ENCODE data around the gene PRDM16.

Gene PRDM16

DNA sequence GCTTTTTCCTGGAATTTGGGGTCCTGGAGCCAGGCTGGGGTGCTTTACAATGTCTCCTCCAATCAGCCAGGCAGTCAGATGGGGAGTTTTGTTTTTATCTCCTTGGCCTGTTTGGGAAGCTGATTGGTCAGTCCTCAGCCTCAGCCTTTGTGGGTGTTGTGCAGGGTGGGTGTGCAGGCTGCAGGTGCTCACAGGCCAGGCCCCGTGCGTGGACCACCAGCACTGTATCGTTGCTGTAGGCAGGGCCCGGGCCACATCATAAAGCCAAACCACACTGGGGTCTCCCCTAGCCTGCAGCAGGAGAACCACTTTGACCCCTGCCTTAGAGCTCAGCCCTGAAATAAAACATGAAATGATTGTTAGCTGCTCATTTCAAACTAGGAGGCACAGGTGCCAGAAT, 8.6 kb downstream of the PRDM16 start:
- no peaks in the 10 kb centered on the region for H3K9me3 ChIP-seq (replicated peaks; ENCODE audit: insufficient read depth, low read length)
- H3F3A ChIP-seq (ENCODE audit: insufficient read depth, low read length): no peaks in the 10 kb centered on the region
- H4K20me1 ChIP-seq (ENCODE audit: insufficient read depth, low read length): no peaks in the 10 kb centered on the region
- no peak for DNase-seq
- no peaks in the 10 kb centered on the region for H3K4me1 ChIP-seq (ENCODE audit: low read length)
- no peak overlapping the region for H2AFZ ChIP-seq (ENCODE audit: low read length)
- H3K9ac ChIP-seq (ENCODE audit: low read length): no peak overlapping the region
- H3K79me2 ChIP-seq (ENCODE audit: low read length): no peaks in the 10 kb centered on the region
- no peaks in the 10 kb centered on the region for H3K9me2 ChIP-seq (replicated peaks; ENCODE audit: insufficient read depth, low read length)
- peaks cover 100% of the 10 kb centered on the region for H3K27me3 ChIP-seq (replicated peaks; ENCODE audit: insufficient read depth, low read length)
- no peak overlapping the region for H3K4me3 ChIP-seq (ENCODE audit: low read length)
- H3K36me3 ChIP-seq (replicated peaks; ENCODE audit: insufficient read depth, low read length): no peaks in the 10 kb centered on the region
- H3K27ac ChIP-seq (ENCODE audit: low read length): no peak overlapping the region
- TF ChIP-seq EZH2 (optimal IDR thresholded peaks at IDR 0.05; ENCODE audit: low read depth, low read length): no peak
- no peak for TF ChIP-seq EZH2phosphoT487 (IDR thresholded peaks at IDR 0.05; ENCODE audit: low read length)
- TF ChIP-seq, protein P1, sequence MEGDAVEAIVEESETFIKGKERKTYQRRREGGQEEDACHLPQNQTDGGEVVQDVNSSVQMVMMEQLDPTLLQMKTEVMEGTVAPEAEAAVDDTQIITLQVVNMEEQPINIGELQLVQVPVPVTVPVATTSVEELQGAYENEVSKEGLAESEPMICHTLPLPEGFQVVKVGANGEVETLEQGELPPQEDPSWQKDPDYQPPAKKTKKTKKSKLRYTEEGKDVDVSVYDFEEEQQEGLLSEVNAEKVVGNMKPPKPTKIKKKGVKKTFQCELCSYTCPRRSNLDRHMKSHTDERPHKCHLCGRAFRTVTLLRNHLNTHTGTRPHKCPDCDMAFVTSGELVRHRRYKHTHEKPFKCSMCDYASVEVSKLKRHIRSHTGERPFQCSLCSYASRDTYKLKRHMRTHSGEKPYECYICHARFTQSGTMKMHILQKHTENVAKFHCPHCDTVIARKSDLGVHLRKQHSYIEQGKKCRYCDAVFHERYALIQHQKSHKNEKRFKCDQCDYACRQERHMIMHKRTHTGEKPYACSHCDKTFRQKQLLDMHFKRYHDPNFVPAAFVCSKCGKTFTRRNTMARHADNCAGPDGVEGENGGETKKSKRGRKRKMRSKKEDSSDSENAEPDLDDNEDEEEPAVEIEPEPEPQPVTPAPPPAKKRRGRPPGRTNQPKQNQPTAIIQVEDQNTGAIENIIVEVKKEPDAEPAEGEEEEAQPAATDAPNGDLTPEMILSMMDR (IDR thresholded peaks at IDR 0.05; ENCODE audit: low read length): no peak
- no peak overlapping the region for H3K4me2 ChIP-seq (ENCODE audit: low read depth, low read length)

DNA sequence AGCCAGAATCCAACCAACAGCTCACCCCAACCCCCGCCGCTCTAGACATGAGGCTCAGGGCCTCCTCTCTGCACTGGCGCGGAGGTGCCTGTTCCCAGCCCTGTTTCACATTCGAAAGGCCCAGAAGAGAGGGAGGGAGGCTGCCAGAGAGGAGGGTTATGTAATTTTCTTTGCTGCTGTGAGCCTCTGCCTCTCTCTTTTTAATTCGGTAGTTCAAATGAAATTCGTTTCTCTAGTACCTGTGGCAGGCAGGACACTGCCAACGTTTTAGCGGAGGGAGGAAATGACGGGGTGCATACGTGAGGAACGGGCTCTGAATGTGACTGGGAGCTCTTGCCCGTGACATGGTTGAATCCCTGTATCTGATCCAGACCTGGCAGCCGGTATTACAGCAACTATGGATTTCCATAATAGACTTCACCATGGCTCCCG, 9.4 kb downstream of the PRDM16 start:
- Histone ChIP-seq H3K27me3 (replicated peaks; ENCODE audit: insufficient read depth, low read length) (peaks cover 99% of the 10 kb centered on the region), H3K4me3 (ENCODE audit: low read length) (no peak overlapping the region), H3K9ac (ENCODE audit: low read length) (no peak overlapping the region), H3K9me2 (replicated peaks; ENCODE audit: insufficient read depth, low read length) (no peaks in the 10 kb centered on the region), H2AFZ (ENCODE audit: low read length) (no peak overlapping the region), H3K27ac (ENCODE audit: low read length) (no peak overlapping the region), H3K4me2 (ENCODE audit: low read depth, low read length) (no peak overlapping the region), H3K9me3 (replicated peaks; ENCODE audit: insufficient read depth, low read length) (no peaks in the 10 kb centered on the region), H4K20me1 (ENCODE audit: insufficient read depth, low read length) (no peaks in the 10 kb centered on the region), H3F3A (ENCODE audit: insufficient read depth, low read length) (no peaks in the 10 kb centered on the region), H3K36me3 (replicated peaks; ENCODE audit: insufficient read depth, low read length) (no peaks in the 10 kb centered on the region), H3K4me1 (ENCODE audit: low read length) (no peaks in the 10 kb centered on the region), H3K79me2 (ENCODE audit: low read length) (no peaks in the 10 kb centered on the region)
- DNase-seq: no peak
- TF ChIP-seq, protein P1 (IDR thresholded peaks at IDR 0.05; ENCODE audit: low read length): no peak
- TF ChIP-seq EZH2 (optimal IDR thresholded peaks at IDR 0.05; ENCODE audit: low read depth, low read length) (no peak), EZH2phosphoT487 (IDR thresholded peaks at IDR 0.05; ENCODE audit: low read length) (no peak)

DNA sequence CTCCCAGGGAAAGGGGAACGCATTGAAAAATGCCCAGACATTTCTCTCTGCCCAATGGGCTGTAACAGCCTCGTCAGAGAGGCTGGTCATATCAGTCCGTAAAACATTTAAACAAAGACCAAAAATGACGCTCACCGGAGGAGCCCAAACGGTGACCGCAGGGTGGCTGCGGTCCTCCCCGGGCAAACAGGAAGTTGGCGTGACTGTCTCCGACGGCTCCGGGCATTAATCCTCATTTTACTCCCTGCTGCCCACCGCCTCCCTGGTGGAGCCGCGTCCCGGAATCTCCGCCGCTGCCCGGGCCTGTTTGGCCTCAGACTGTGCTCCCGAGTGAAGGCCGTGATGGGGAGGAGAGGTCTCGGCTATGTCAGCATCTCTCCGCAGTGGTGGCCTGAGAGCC, 9.9 kb downstream of the PRDM16 start:
- no peak overlapping the region for H3K4me3 ChIP-seq (ENCODE audit: low read length)
- H3K36me3 ChIP-seq (replicated peaks; ENCODE audit: insufficient read depth, low read length): no peaks in the 10 kb centered on the region
- H3K4me1 ChIP-seq (ENCODE audit: low read length): no peaks in the 10 kb centered on the region
- no peak overlapping the region for H2AFZ ChIP-seq (ENCODE audit: low read length)
- H3K9ac ChIP-seq (ENCODE audit: low read length): no peak overlapping the region
- H3K27ac ChIP-seq (ENCODE audit: low read length): no peak overlapping the region
- H3K4me2 ChIP-seq (ENCODE audit: low read depth, low read length): no peak overlapping the region
- TF ChIP-seq, protein P1 (IDR thresholded peaks at IDR 0.05; ENCODE audit: low read length): no peak
- no peak for TF ChIP-seq EZH2 (optimal IDR thresholded peaks at IDR 0.05; ENCODE audit: low read depth, low read length)
- no peak for TF ChIP-seq EZH2phosphoT487 (IDR thresholded peaks at IDR 0.05; ENCODE audit: low read length)
- no peaks in the 10 kb centered on the region for H3K79me2 ChIP-seq (ENCODE audit: low read length)
- no peaks in the 10 kb centered on the region for H4K20me1 ChIP-seq (ENCODE audit: insufficient read depth, low read length)
- no peaks in the 10 kb centered on the region for H3K9me3 ChIP-seq (replicated peaks; ENCODE audit: insufficient read depth, low read length)
- H3K27me3 ChIP-seq (replicated peaks; ENCODE audit: insufficient read depth, low read length): peaks cover 98% of the 10 kb centered on the region
- H3F3A ChIP-seq (ENCODE audit: insufficient read depth, low read length): no peaks in the 10 kb centered on the region
- DNase-seq: no peak
- no peaks in the 10 kb centered on the region for H3K9me2 ChIP-seq (replicated peaks; ENCODE audit: insufficient read depth, low read length)
